ENCODE results near the gene TMEM164. TPM values are rescaled to one million over a fixed set of nuclear protein-coding genes. Genes with fewer than 3 reads are reported as not detected.

The TMEM164 gene
- total and polyA plus RNA-seq, 11 donors = 14.4 to 117 (median 50.3) TPM

DNA sequence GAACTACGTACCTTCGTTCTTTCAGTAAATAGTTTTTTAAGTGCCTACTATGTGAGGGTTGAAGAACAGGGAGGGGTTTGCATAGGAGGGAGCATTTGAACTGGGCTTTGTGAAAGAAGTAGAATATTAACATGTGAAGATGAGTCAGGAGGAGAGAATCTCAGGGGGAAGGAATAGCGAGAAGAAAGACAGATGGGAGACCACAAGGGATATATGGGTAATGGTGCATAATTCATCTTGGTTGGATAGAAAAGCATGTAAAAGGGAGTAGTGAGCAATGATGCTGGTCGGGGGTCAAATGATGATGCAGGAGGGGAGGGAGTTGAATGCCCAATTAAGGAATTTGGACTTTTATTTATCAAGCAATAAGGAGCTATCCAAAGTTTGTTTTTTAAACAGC is 52.7 kb downstream of the TMEM164 start:
- intact Hi-C loops (cut with DNase I) = no loop called here
- peaks cover 0 to 3% (median 0%) of the 10 kb centered on the region in 12 donors for H3K4me1 ChIP-seq

DNA sequence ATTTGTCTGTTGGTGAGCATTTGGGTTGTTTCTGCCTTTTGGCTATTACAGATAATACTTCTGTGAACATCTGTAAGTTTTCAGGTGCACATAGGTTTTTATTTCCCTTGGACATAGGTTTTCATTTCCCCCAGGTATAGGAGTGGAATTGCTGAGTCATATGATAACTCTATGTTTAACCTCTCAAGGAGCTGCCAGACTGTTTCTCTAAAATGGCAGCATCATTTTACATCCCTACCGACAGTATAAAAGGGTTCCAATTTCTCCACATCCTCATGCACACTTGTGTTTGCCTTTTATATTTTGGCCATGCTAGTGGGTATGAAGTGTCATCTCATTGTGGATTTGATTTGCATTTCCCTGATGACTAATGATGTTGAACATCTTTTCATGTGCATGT is 53.5 kb downstream of the TMEM164 start:
- no peak for ATAC-seq
- no peak for DNase-seq
- intact Hi-C loops (cut with DNase I) = no loop called here
- peaks cover 0 to 8% (median 0%) of the 10 kb centered on the region in 9 donors for H3K36me3 ChIP-seq
- H3K27ac ChIP-seq = no peak overlapping the region
- H3K27me3 ChIP-seq = no peaks in the 10 kb centered on the region
- WGBS, 4 donors = 47 to 86% (median 67%) methylated on average over 1 of the region's 1 CpG
- no peak overlapping the region for H3K4me3 ChIP-seq
- H3K9me3 ChIP-seq = no peaks in the 10 kb centered on the region
- H3K4me1 ChIP-seq = peaks cover 0 to 10% (median 0%) of the 10 kb centered on the region in 12 donors
- TF ChIP-seq POLR2A (IDR thresholded peaks at IDR 0.05) = no peak
- TF ChIP-seq, protein P1, sequence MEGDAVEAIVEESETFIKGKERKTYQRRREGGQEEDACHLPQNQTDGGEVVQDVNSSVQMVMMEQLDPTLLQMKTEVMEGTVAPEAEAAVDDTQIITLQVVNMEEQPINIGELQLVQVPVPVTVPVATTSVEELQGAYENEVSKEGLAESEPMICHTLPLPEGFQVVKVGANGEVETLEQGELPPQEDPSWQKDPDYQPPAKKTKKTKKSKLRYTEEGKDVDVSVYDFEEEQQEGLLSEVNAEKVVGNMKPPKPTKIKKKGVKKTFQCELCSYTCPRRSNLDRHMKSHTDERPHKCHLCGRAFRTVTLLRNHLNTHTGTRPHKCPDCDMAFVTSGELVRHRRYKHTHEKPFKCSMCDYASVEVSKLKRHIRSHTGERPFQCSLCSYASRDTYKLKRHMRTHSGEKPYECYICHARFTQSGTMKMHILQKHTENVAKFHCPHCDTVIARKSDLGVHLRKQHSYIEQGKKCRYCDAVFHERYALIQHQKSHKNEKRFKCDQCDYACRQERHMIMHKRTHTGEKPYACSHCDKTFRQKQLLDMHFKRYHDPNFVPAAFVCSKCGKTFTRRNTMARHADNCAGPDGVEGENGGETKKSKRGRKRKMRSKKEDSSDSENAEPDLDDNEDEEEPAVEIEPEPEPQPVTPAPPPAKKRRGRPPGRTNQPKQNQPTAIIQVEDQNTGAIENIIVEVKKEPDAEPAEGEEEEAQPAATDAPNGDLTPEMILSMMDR (IDR thresholded peaks at IDR 0.05) = no peak

More for the DNA sequence above, 52.7 kb downstream of the TMEM164 start:
- WGBS, 4 donors = 86 to 98% (median 92%) methylated on average over 4 of the region's 4 CpGs
- TF ChIP-seq, protein P1 (IDR thresholded peaks at IDR 0.05) = no peak
- TF ChIP-seq POLR2A (IDR thresholded peaks at IDR 0.05) = no peak
- no peaks in the 10 kb centered on the region for H3K27me3 ChIP-seq
- H3K9me3 ChIP-seq = no peaks in the 10 kb centered on the region
- DNase-seq (no peak), ATAC-seq (no peak)
- H3K4me3 ChIP-seq = no peak overlapping the region
- H3K27ac ChIP-seq = no peak overlapping the region
- peaks cover 0 to 8% (median 0%) of the 10 kb centered on the region in 9 donors for H3K36me3 ChIP-seq

DNA sequence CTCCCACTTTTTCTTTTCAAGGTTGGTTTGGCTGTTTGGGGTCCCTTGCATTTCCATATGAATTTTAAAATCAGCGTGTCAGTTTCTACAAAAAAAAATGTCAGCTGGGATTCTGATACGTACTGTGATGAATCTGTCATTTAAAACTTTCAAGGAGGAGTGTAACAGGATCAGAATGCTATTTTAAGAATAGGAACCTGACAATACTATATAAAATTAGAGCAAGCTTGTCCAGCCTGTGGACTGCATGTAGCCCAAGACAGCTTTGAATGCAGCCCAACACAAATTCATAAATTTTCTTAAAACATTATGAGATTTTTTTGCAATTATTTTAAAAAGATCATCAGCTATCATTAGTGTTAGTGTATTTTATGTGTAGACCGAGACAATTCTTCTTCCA is 56.5 kb downstream of the TMEM164 start:
- WGBS, 4 donors = 55 to 69% (median 62%) methylated on average over 3 of the region's 3 CpGs
- Histone ChIP-seq H3K36me3 (peaks cover 0 to 3% (median 0%) of the 10 kb centered on the region in 9 donors), H3K27ac (peak overlapping the region in 9 of 12 donors; percentile 14 to 68 (median 49)), H3K9me3 (no peaks in the 10 kb centered on the region), H3K4me1 (peaks cover 0 to 15% (median 0%) of the 10 kb centered on the region in 12 donors), H3K4me3 (no peak overlapping the region), H3K27me3 (no peaks in the 10 kb centered on the region)
- DNase-seq = no peak
- intact Hi-C loops (cut with DNase I) = no loop called here
- ATAC-seq = peak in 2 of 4 donors; percentile 55 to 73
- TF ChIP-seq, protein P1 (IDR thresholded peaks at IDR 0.05) = no peak
- TF ChIP-seq POLR2A (IDR thresholded peaks at IDR 0.05) = no peak

DNA sequence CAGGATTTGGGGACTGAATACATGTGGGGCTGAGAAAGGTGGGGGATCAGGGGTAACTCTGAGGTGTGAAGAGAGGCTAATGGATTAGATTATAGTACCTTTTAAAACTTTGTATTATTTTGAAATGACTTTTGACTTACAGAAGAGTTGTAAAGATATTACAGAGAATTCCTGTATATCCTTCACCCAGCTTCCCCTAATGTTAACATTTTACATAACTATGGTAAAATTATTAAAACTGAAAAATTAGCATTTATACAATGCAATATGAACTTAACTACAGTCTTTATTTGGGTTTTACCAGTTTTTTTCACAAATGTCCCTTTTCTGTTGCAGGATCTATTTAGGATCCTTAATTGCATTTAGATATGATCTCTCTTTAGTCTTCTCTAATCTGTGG is 57.4 kb downstream of the TMEM164 start:
- Histone ChIP-seq H3K27ac (peak overlapping the region in 6 of 12 donors; percentile 42 to 68 (median 56)), H3K36me3 (no peaks in the 10 kb centered on the region), H3K9me3 (no peaks in the 10 kb centered on the region), H3K4me1 (peaks cover 0 to 15% (median 0%) of the 10 kb centered on the region in 12 donors), H3K27me3 (no peaks in the 10 kb centered on the region), H3K4me3 (no peak overlapping the region)
- no peak for ATAC-seq
- no peak for DNase-seq
- intact Hi-C loops (cut with DNase I) = no loop called here
- TF ChIP-seq, protein P1 (IDR thresholded peaks at IDR 0.05) = no peak
- TF ChIP-seq POLR2A (IDR thresholded peaks at IDR 0.05) = no peak

Data from heart left ventricle (tissue), 16 donors.